ENCODE data around the gene AADAT. TPM values are rescaled to one million over a fixed set of nuclear protein-coding genes. Genes with fewer than 3 reads are reported as not detected.

The AADAT gene
- total RNA-seq, 1 experiment from 2014 or later: 6.4 TPM

DNA sequence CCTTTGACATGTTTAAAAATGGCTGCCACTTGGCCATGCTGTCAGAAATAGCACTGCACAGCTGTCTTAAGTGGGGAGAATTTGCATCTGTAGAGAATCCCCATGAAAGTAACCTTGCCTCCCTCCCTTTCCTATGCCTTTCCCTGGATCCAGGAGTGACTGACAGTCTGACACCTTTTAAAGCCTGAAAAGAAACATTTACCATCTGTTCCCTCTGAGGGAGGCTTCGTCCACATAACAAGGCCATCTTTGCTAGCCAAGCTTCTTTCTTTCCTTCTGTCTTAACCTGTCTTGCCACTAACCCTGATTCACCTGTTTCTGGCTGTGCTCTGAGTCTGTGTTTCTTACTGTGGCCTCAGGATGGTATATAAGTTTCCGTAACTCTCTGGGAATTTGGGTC, 21.3 kb upstream of the AADAT start:
- no peaks in the 10 kb centered on the region for H3K36me3 Mint-ChIP-seq (ENCODE audit: insufficient read depth, unreplicated experiment)
- no peak overlapping the region for H3K4me3 Mint-ChIP-seq (ENCODE audit: unreplicated experiment)
- intact Hi-C loops (cut with micrococcal nuclease): no loop called here
- TF ChIP-seq, protein P1, sequence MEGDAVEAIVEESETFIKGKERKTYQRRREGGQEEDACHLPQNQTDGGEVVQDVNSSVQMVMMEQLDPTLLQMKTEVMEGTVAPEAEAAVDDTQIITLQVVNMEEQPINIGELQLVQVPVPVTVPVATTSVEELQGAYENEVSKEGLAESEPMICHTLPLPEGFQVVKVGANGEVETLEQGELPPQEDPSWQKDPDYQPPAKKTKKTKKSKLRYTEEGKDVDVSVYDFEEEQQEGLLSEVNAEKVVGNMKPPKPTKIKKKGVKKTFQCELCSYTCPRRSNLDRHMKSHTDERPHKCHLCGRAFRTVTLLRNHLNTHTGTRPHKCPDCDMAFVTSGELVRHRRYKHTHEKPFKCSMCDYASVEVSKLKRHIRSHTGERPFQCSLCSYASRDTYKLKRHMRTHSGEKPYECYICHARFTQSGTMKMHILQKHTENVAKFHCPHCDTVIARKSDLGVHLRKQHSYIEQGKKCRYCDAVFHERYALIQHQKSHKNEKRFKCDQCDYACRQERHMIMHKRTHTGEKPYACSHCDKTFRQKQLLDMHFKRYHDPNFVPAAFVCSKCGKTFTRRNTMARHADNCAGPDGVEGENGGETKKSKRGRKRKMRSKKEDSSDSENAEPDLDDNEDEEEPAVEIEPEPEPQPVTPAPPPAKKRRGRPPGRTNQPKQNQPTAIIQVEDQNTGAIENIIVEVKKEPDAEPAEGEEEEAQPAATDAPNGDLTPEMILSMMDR (IDR thresholded peaks at IDR 0.05; ENCODE audit: unreplicated experiment): no peak
- ChIA-PET CTCF (no interaction called here), POLR2A (no interaction called here)
- no peaks in the 10 kb centered on the region for H3K9me3 Mint-ChIP-seq (ENCODE audit: unreplicated experiment)
- H3K27ac Mint-ChIP-seq (ENCODE audit: low read depth, unreplicated experiment): no peak overlapping the region
- no peak for DNase-seq (ENCODE audit: unreplicated experiment)
- H3K27me3 Mint-ChIP-seq (ENCODE audit: insufficient read depth, unreplicated experiment): no peaks in the 10 kb centered on the region
- BruUV-seq (replicated peaks): no TSS peak
- peaks cover 12% of the 10 kb centered on the region for H3K4me1 Mint-ChIP-seq (ENCODE audit: insufficient read depth, unreplicated experiment)

DNA sequence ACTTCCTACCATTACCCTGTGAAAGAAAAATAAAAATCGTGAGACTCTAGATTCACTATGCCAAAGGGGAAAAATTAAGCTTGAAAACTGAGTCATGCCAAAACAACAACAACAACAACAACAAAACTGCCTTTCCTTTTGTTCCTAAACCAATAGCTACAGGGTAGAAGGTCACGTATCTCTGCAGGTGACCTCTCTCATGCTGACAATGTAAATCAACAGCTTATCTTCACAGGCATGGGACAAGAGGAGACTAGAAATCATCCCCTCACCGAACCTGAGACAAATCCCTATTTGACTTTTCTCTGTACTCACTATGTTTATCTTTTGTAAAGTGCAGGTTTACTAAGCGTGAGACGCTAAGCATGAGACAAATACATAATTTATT, 20.5 kb upstream of the AADAT start:
- Mint-ChIP-seq H3K4me1 (ENCODE audit: insufficient read depth, unreplicated experiment) (peaks cover 12% of the 10 kb centered on the region), H3K4me3 (ENCODE audit: unreplicated experiment) (no peak overlapping the region), H3K9me3 (ENCODE audit: unreplicated experiment) (no peaks in the 10 kb centered on the region), H3K27me3 (ENCODE audit: insufficient read depth, unreplicated experiment) (no peaks in the 10 kb centered on the region), H3K27ac (ENCODE audit: low read depth, unreplicated experiment) (no peak overlapping the region), H3K36me3 (ENCODE audit: insufficient read depth, unreplicated experiment) (no peaks in the 10 kb centered on the region)
- ChIA-PET POLR2A (no interaction called here), CTCF (no interaction called here)
- TF ChIP-seq, protein P1 (IDR thresholded peaks at IDR 0.05; ENCODE audit: unreplicated experiment): no peak
- no TSS peak for BruUV-seq (replicated peaks)
- DNase-seq (ENCODE audit: unreplicated experiment): no peak
- intact Hi-C loops (cut with micrococcal nuclease): no loop called here

DNA sequence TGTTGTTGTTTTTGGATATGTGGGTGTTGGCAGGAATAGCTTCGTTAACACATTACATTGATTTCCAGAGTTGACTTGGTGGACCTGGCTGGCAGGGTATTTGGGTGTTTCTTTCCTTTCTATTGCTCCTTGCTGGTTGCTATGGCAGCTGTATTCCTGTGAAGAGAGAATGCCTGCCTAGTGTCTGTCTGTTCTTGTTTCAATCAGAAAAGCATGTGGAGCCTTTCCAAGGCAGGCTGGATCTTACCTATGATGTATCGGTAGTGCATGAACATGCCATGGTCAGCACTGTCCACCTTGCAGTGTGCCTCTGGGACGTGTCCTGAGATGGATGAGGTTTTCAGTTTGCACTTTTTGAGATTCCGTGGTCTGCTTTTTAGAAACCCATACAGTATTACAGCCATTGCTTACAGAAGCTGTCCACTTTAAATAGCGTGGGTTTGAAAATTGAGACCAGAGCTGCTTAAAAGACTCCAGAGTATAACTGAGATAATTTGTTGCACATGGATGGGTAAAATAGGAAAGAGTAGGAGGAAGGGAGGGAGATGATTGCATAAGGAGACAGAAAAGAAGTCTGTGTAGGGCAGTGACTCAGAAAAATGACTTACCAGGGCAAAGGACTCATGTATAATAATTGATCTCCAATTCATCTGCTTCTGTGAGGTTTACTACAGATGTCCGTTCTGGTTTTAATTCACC, 20.0 kb upstream of the AADAT start:
- TF ChIP-seq, protein P1 (IDR thresholded peaks at IDR 0.05; ENCODE audit: unreplicated experiment): no peak
- POLR2A ChIA-PET: no interaction called here
- intact Hi-C loops (cut with micrococcal nuclease): no loop called here
- Mint-ChIP-seq H3K27me3 (ENCODE audit: insufficient read depth, unreplicated experiment) (no peaks in the 10 kb centered on the region), H3K27ac (ENCODE audit: low read depth, unreplicated experiment) (no peak overlapping the region), H3K4me3 (ENCODE audit: unreplicated experiment) (no peak overlapping the region), H3K36me3 (ENCODE audit: insufficient read depth, unreplicated experiment) (no peaks in the 10 kb centered on the region), H3K4me1 (ENCODE audit: insufficient read depth, unreplicated experiment) (peaks cover 12% of the 10 kb centered on the region), H3K9me3 (ENCODE audit: unreplicated experiment) (no peaks in the 10 kb centered on the region)
- CTCF ChIA-PET: no interaction called here
- no peak for DNase-seq (ENCODE audit: unreplicated experiment)
- no TSS peak for BruUV-seq (replicated peaks)

DNA sequence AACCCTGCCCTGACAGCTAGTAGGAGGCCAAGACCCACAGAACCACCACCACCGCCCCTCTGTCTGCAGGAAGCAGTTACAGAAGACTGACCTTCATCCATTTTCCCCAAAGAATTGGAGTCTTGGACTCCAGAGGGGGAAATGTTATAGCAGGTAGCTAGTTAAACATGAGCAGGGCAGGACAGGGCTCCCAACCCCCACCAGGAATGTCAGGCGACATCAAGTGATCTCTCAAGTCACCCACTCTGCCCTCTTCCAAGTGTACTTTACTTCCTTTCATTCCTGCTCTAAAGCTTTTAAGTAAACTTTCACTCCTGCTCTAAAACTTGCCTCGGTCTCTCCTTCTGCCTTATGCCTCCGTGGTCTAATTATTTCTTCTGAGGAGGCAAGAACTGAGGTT, 17.1 kb upstream of the AADAT start:
- no TSS peak for BruUV-seq (replicated peaks)
- intact Hi-C loops (cut with micrococcal nuclease): no loop called here
- no peaks in the 10 kb centered on the region for H3K36me3 Mint-ChIP-seq (ENCODE audit: insufficient read depth, unreplicated experiment)
- no peak overlapping the region for H3K27ac Mint-ChIP-seq (ENCODE audit: low read depth, unreplicated experiment)
- DNase-seq (ENCODE audit: unreplicated experiment): no peak
- CTCF ChIA-PET: interaction anchor here (0.7 to 1.0 kb wide), 2 partner anchors 20 to 1240 kb away, joined by 4 read pairs; no protein-coding TSS in a partner anchor
- TF ChIP-seq, protein P1 (IDR thresholded peaks at IDR 0.05; ENCODE audit: unreplicated experiment): no peak
- H3K9me3 Mint-ChIP-seq (ENCODE audit: unreplicated experiment): no peaks in the 10 kb centered on the region
- peaks cover 12% of the 10 kb centered on the region for H3K4me1 Mint-ChIP-seq (ENCODE audit: insufficient read depth, unreplicated experiment)
- H3K4me3 Mint-ChIP-seq (ENCODE audit: unreplicated experiment): no peak overlapping the region
- H3K27me3 Mint-ChIP-seq (ENCODE audit: insufficient read depth, unreplicated experiment): no peaks in the 10 kb centered on the region
- POLR2A ChIA-PET: no interaction called here

Measured in MCF 10A (cell line).